ENCODE results near the gene EFCAB11. TPM values are rescaled to one million over a fixed set of nuclear protein-coding genes. Genes with fewer than 3 reads are reported as not detected.

Gene EFCAB11
- total RNA-seq, 2 experiments from 2014 or later, result 9.2 to 11.6 TPM

DNA sequence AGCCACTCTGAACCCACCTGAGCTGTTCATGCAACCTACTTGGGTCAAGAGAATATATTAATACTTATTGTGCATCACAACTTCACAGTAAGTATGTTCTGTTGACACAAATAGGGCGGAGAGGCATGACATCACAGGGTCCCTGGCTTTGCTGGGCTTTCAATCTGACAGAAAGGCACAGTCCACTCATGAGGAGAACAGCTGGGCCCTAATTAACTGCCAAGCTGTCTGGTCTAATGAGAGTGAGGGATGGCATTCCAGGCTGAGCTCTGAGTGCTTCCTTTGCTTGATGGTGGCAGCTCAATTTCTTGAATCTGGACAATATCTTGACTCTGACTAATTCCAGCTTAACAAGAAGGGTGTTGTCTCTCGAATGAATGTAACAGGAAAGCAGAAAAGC lies 2.0 kb downstream of the EFCAB11 start:
- no peak overlapping the region for H3K4me3 Mint-ChIP-seq
- no peak overlapping the region for H3K27ac Mint-ChIP-seq
- DNase-seq (no peak), ATAC-seq (ENCODE audit: low read depth) (no peak)
- H3K36me3 Mint-ChIP-seq, result peaks cover 18% of the 10 kb centered on the region
- H3K4me1 Mint-ChIP-seq, result peaks cover 16% of the 10 kb centered on the region
- no peaks in the 10 kb centered on the region for H3K9me3 Mint-ChIP-seq
- no peaks in the 10 kb centered on the region for H3K27me3 Mint-ChIP-seq
- POLR2A ChIA-PET, result interaction anchor here (1.0 kb wide), 1 partner anchor 13 kb away, joined by 3 read pairs; no protein-coding TSS in a partner anchor

DNA sequence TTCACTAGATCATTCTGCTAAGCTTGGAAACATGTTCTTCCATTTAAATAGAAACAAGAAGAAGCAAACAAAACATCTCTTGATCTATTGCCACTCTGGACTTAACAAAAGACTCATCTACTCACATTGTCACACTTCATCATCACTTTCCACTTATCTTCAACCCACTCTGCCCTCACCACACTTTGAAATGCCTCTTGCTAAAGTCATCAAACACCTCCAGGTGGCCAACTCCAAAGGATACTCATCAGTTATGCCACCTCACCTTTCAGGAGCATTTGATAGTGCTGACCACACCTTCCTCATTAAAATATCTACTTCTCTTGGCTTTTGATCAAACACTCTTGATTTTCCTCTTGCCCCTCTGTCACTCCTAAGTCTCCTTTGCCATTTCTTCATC lies 7.2 kb downstream of the EFCAB11 start:
- Mint-ChIP-seq H3K4me1 (peaks cover 2% of the 10 kb centered on the region), H3K36me3 (peaks cover 15% of the 10 kb centered on the region), H3K27ac (no peak overlapping the region), H3K9me3 (no peaks in the 10 kb centered on the region), H3K27me3 (no peaks in the 10 kb centered on the region), H3K4me3 (no peak overlapping the region)
- POLR2A ChIA-PET, result interaction anchor here (1.1 kb wide), 1 partner anchor 9 kb away, joined by 3 read pairs; no protein-coding TSS in a partner anchor
- DNase-seq (no peak), ATAC-seq (ENCODE audit: low read depth) (no peak)

DNA sequence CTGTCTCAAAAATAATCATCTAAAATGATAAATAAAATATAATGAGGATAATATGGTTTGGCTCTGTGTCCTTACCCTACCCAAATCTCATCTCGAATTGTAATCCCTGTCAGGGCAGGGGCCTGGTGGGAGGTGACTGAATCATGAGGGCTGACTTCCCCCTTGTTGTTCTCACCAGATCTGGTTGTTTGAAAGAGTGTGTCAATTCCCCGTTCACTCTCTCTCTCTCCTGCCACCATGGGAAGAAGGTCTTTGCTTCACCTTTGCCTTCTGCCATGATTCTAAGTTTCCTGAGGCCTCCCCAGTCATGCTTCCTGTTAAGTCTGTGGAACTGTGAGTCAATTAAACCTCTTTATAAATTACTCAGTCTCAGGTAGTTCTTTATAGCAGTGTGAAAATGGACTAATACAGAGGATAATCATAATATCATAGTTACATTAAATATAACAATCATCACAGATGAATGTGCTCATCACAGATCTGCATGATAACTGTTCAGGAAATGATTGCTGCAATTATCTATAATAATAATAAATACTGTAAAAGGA lies 12.6 kb downstream of the EFCAB11 start:
- POLR2A ChIA-PET, result no interaction called here
- Mint-ChIP-seq H3K27me3 (no peaks in the 10 kb centered on the region), H3K4me3 (no peak overlapping the region), H3K27ac (no peak overlapping the region), H3K9me3 (no peaks in the 10 kb centered on the region), H3K36me3 (peaks cover 2% of the 10 kb centered on the region), H3K4me1 (peaks cover 5% of the 10 kb centered on the region)
- ATAC-seq (ENCODE audit: low read depth), result no peak
- DNase-seq, result no peak

DNA sequence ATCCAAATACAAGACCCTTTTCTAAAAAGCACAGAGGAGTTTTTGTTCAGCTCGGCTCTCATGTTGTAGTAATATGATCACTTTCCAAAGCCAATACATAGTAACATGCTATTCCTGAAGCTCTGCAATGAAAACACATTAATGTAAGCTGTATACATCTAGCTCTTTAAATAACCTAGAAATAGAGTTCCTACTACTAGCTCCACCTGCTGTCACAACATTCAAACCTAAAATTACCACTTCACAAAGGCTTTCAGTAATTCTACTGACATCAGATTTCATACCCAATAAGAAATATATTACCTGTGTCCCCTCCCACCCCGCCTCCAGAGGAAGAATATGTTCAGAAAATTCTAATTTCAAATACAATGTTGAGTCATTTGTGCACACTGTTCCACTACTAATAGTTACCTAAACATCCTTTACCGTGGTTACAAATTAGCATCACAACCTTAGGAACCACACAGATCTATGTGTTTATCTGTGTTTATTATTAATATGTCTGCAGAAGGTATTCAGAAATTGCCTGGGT lies 17.8 kb downstream of the EFCAB11 start:
- H3K4me3 Mint-ChIP-seq, result no peak overlapping the region
- H3K4me1 Mint-ChIP-seq, result peaks cover 3% of the 10 kb centered on the region
- no peak overlapping the region for H3K27ac Mint-ChIP-seq
- DNase-seq (no peak), ATAC-seq (ENCODE audit: low read depth) (no peak)
- no peaks in the 10 kb centered on the region for H3K27me3 Mint-ChIP-seq
- POLR2A ChIA-PET, result no interaction called here
- H3K36me3 Mint-ChIP-seq, result no peaks in the 10 kb centered on the region
- no peaks in the 10 kb centered on the region for H3K9me3 Mint-ChIP-seq

DNA sequence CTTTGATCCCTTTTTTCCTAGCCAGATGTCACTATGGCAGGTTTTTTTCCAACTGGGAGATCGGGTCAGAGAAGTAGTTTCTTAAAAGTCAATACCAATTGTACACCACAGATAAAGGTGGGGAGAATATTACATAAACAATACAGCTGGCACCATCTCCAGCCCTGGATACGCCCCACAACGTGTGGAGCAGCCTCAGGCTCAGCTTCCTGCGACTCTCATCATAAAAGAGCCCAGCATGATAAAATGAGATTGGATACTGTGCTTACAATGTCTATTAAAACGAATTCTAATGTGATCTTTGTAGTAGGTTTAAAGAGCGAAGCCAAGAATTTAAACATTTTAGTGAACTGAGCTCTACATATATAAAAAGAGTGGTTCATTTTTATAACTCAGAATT lies 21.5 kb downstream of the EFCAB11 start:
- no peak overlapping the region for H3K27ac Mint-ChIP-seq
- no peaks in the 10 kb centered on the region for H3K9me3 Mint-ChIP-seq
- no peaks in the 10 kb centered on the region for H3K27me3 Mint-ChIP-seq
- no peak overlapping the region for H3K4me3 Mint-ChIP-seq
- POLR2A ChIA-PET, result no interaction called here
- peaks cover 5% of the 10 kb centered on the region for H3K36me3 Mint-ChIP-seq
- DNase-seq (no peak), ATAC-seq (ENCODE audit: low read depth) (no peak)
- H3K4me1 Mint-ChIP-seq, result no peaks in the 10 kb centered on the region

DNA sequence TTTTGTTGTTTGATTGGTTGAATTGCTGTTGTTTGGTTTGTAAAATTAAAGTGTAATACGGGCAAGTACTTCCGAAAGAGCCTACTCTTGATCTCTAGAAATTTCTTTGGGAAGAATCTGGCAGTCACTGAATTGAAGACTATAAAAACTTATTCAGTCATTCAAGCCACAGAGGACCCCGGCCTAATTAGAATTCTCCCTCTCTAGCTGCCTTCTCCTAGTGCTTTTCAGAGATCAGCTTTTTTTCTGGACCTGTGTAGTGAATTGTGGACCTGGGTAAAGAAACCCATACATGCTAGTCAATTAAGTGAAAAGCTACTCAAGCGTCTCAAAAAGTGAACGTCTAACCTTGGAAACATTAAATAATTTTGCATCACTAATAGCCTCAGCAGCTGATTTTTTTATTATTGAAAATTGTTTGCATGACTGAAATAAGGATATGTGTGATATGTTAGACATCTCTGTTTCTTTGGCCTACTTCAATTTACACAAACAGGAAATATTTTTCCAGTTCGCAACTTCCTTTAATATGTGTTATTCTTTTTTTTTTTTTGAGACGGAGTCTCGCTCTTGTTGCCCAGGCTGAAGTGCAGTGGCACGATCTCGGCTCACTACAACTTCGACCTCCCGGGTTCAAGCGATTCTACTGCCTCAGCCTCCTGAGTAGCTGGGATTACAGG lies 27.2 kb downstream of the EFCAB11 start:
- H3K4me1 Mint-ChIP-seq, result no peaks in the 10 kb centered on the region
- H3K9me3 Mint-ChIP-seq, result no peaks in the 10 kb centered on the region
- POLR2A ChIA-PET, result interaction anchor here (0.7 kb wide), 1 partner anchor 297 kb away, joined by 3 read pairs; no protein-coding TSS in a partner anchor
- no peak overlapping the region for H3K4me3 Mint-ChIP-seq
- peaks cover 11% of the 10 kb centered on the region for H3K36me3 Mint-ChIP-seq
- DNase-seq, result no peak
- ATAC-seq (ENCODE audit: low read depth), result no peak
- no peak overlapping the region for H3K27ac Mint-ChIP-seq
- no peaks in the 10 kb centered on the region for H3K27me3 Mint-ChIP-seq

DNA sequence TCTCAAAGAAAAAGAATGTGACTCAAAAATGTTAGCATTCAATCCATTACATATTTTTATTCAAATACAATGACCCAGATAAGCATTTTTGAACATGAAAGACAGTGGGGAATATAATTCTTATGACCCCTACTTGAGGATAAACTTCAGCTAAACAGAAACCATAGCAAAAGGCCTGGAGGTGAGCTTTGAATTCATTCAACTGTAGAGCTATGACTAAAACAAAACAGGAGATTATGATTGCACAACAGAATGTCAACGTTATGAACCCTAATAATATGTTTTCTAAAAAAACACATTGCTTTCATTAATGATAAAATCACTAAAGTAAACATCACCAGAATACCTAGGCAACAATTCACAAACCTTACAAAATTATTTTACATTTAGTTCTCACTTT lies 27.8 kb downstream of the EFCAB11 start:
- no peaks in the 10 kb centered on the region for H3K4me1 Mint-ChIP-seq
- ATAC-seq (ENCODE audit: low read depth) (no peak), DNase-seq (no peak)
- POLR2A ChIA-PET, result no interaction called here
- H3K27me3 Mint-ChIP-seq, result no peaks in the 10 kb centered on the region
- no peak overlapping the region for H3K27ac Mint-ChIP-seq
- H3K4me3 Mint-ChIP-seq, result no peak overlapping the region
- H3K9me3 Mint-ChIP-seq, result no peaks in the 10 kb centered on the region
- H3K36me3 Mint-ChIP-seq, result peaks cover 11% of the 10 kb centered on the region

DNA sequence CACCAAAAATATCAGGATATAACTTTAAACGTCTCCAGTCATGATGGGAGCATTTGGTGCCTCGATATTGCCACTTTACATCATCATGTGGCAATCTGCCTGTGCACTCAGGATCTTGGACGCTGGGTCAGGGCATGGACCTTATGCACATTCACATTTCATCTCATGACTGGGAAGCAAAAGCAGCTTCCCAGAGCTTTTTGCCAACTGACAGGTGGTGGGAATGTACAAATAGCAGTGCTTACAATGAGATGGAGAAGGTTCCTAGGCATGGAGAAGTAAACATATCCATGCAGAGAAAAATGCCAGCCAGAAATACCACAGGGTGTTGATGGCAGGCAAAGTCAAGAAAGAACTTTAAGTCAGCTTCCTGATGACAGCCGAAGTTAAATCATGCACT lies 30.3 kb downstream of the EFCAB11 start:
- Mint-ChIP-seq H3K4me3 (no peak overlapping the region), H3K9me3 (no peaks in the 10 kb centered on the region), H3K36me3 (peaks cover 8% of the 10 kb centered on the region), H3K27ac (no peak overlapping the region), H3K4me1 (no peaks in the 10 kb centered on the region), H3K27me3 (no peaks in the 10 kb centered on the region)
- ATAC-seq (ENCODE audit: low read depth), result no peak
- POLR2A ChIA-PET, result no interaction called here
- DNase-seq, result no peak

DNA sequence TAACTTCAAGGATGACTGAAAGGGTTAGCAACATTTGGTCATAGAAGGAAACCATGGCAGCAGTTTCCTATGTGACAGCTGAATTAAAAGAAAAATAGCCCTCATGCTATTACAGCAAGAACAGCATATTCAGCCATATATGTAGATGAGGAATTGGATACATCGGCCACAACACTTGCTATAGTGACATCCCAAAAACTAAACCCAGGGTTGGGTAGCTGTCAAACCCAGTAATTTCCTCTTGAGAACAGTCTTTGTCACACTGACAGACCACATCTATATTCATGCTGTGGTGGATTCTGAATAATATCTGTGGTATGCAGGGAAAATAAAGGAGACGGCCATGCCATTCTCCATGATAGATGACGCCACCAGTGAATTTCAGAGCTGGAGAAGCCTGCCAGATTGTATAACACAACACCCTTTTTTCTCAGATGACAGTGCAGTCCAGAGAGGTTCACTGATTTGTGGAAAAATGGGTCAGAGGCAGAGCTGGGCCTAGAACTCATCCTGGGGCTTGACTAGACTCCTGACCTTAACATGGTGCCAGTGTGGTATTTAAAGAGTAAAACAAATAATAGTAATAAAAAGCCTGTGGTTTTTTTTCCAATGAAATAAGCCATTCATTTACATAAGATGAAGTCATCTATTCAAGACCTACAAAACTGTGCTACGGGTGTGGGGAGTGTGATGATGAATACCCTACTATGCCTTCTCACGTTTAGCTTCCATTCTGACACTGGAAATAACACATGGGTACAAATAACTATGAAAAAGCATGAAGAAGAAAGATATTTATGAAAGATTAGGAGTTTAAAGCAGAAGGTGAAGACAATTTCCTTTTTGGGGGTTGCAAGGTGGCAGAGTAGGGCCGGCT lies 32.3 kb downstream of the EFCAB11 start:
- Mint-ChIP-seq H3K36me3 (peaks cover 9% of the 10 kb centered on the region), H3K27ac (no peak overlapping the region)
- DNase-seq, result no peak

DNA sequence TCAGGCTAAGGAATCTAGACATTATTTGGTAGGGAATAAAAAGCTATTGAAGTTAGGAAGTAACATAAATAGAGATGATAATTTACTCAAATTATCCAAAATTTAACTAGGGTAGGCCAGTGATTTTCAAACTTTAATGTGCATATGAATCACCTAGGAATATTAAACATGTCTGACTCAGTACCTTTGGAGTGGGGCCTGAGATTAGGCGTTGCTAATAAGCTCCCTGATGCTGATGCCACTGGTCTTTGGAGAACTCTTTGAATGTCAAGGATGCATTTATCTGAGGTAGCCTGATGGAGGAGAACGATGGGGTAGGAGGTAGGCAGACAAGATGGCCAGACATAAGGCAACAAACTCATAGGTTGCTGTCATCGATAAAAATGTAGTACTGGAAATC lies 33.2 kb downstream of the EFCAB11 start:
- peaks cover 9% of the 10 kb centered on the region for H3K36me3 Mint-ChIP-seq
- H3K4me1 Mint-ChIP-seq, result no peaks in the 10 kb centered on the region
- DNase-seq (no peak), ATAC-seq (ENCODE audit: low read depth) (no peak)
- no peak overlapping the region for H3K27ac Mint-ChIP-seq
- H3K9me3 Mint-ChIP-seq, result no peaks in the 10 kb centered on the region
- POLR2A ChIA-PET, result no interaction called here
- H3K27me3 Mint-ChIP-seq, result peaks cover 2% of the 10 kb centered on the region
- H3K4me3 Mint-ChIP-seq, result no peak overlapping the region

More for the DNA sequence above, 32.3 kb downstream of the EFCAB11 start:
- POLR2A ChIA-PET, result no interaction called here
- no peaks in the 10 kb centered on the region for H3K27me3 Mint-ChIP-seq
- no peaks in the 10 kb centered on the region for H3K9me3 Mint-ChIP-seq
- no peak overlapping the region for H3K4me3 Mint-ChIP-seq
- no peak for ATAC-seq (ENCODE audit: low read depth)
- no peaks in the 10 kb centered on the region for H3K4me1 Mint-ChIP-seq

DNA sequence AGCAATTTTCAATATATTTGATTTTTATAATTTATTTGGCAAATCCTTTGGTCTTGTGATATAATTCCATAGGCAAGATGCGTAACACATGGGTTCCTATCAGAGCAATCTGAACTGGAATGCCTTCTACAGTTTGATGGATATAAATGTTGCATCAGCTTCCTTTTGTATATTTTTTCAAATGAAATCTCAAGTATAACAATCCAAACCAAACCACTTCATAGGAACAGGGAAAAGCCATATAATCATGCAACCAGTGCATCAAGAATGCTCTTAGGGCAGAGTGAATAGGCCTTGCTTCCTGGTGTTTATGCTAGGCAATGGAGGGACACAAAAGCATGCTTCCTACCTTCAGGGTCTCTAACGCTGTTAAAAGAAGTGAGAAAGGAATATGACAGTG lies 34.5 kb downstream of the EFCAB11 start:
- Mint-ChIP-seq H3K27me3 (peaks cover 4% of the 10 kb centered on the region), H3K36me3 (peaks cover 9% of the 10 kb centered on the region), H3K4me1 (no peaks in the 10 kb centered on the region), H3K9me3 (no peaks in the 10 kb centered on the region), H3K4me3 (no peak overlapping the region), H3K27ac (no peak overlapping the region)
- no peak for ATAC-seq (ENCODE audit: low read depth)
- DNase-seq, result no peak
- POLR2A ChIA-PET, result no interaction called here

DNA sequence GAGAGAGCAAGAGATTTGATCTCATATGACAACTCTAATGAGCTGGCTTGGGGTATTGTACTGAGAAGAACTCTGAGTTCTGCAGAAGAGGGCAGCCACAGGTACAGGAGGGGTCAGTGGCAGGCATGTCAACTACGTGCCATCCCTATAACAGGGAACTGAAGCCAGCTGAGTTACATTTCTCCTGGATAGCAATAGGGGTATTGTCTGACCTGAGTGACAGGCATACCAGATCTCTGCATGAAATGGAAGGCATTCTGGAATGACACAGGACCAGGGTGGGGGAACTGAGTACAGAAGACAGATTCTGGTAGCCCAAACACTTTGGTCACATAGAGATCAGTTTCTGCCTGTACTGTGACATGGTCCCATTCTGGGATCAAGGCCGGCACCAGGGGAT lies 35.8 kb downstream of the EFCAB11 start:
- H3K27me3 Mint-ChIP-seq, result peaks cover 4% of the 10 kb centered on the region
- DNase-seq (no peak), ATAC-seq (ENCODE audit: low read depth) (no peak)
- peaks cover 4% of the 10 kb centered on the region for H3K36me3 Mint-ChIP-seq
- H3K4me1 Mint-ChIP-seq, result peaks cover 1% of the 10 kb centered on the region
- POLR2A ChIA-PET, result no interaction called here
- no peak overlapping the region for H3K27ac Mint-ChIP-seq
- H3K4me3 Mint-ChIP-seq, result no peak overlapping the region
- H3K9me3 Mint-ChIP-seq, result no peaks in the 10 kb centered on the region

DNA sequence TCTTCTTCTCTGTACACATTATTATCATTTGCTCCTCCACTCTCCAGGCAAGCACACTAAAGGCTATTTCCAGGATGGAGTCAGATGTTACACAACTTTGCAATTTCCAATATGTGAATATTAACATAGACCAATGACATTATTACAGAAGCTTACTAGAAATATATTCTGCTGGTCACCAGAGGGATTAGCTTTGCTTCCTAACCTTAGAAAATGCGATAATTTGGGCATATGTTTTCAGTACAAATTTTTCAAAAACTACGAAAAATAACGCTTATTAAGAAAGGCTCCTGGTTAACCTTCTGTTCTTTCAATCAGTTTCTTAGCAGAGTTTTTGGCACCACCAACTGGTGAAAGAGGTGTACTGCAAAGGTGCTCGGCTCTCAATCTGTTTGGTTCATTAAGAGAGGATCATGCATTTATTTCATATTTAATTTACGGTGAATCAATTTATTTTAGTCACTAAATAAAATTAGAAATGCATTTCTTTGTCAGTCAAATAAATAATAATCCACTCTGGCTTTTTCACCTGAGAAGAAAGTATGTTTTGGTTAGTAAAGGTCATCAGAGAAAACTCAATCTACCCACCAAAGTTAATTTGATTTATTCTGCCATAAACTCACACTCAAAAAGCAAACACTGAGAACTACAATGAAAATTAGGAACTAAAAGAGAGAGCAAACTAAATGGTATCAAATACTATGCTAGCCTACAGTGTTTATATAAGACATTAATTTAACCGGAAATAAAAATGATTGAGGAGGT lies 39.2 kb downstream of the EFCAB11 start:
- peak; percentile 46 for DNase-seq
- peaks cover 2% of the 10 kb centered on the region for H3K36me3 Mint-ChIP-seq
- no peak overlapping the region for H3K27ac Mint-ChIP-seq
- H3K4me1 Mint-ChIP-seq, result peaks cover 1% of the 10 kb centered on the region
- POLR2A ChIA-PET, result no interaction called here
- H3K4me3 Mint-ChIP-seq, result no peak overlapping the region
- ATAC-seq (ENCODE audit: low read depth), result no peak
- no peaks in the 10 kb centered on the region for H3K9me3 Mint-ChIP-seq
- H3K27me3 Mint-ChIP-seq, result peaks cover 14% of the 10 kb centered on the region
